ENCODE measurements around the gene DGKA. TPM values are rescaled to one million over a fixed set of nuclear protein-coding genes. Genes with fewer than 3 reads are reported as not detected.

The DGKA gene
- total RNA-seq, 4 donors from 2014 or later: 1.9 to 5.0 (median 2.6) TPM

GRCh38 chr12:55927588-55928502 is 3.1 kb upstream of the DGKA start, which contains the start of gene PYM1:
Gene PYM1 (minus strand): TSS chr12:55927894. CDS start chr12:55927761, 133 bp downstream.
- peaks cover 0 to 9% (median 0%) of the 10 kb centered on the region in 3 donors for H3K27me3 ChIP-seq
- H3K4me1 ChIP-seq: peaks cover 30 to 38% of the 10 kb centered on the region in 2 donors
- H3K4me3 ChIP-seq: peak within 1 kb of the TSS; percentile 92 to 100 (median 94)
- no peak for TF ChIP-seq CTCF (IDR thresholded peaks at IDR 0.05 in 4 of 5, conservative IDR thresholded peaks at IDR 0.05 in 1 of 5)
- TF ChIP-seq POLR2A (IDR thresholded peaks at IDR 0.05): peak; percentile 30 to 43
- peaks cover 0 to 9% of the 10 kb centered on the region in 2 donors for H3K36me3 ChIP-seq
- in situ Hi-C loops (cut with MboI; ENCODE audit: low sequenced_read_pairs in 4 of 4) (loop anchor here (5.0 to 25.0 kb wide), 4 partner anchors 111 to 291 kb away; partner anchors contain the start of genes ORMDL2 (in 3 of the 4), SARNP (in 3 of the 4) and OR10P1 (in 1 of the 4)), intact Hi-C loops (cut with DNase I; ENCODE audit: low total_unique reads) (loop anchor here (1.0 to 2.0 kb wide), 4 partner anchors 45 to 113 kb away; partner anchors contain the start of genes DNAJC14, RPS26 and SARNP)
- peak; percentile 68 to 82 for DNase-seq
- no peaks in the 10 kb centered on the region for H3K9me3 ChIP-seq
- ATAC-seq: peak; percentile 54 to 56
- H3K27ac ChIP-seq: peak within 1 kb of the TSS; percentile 94 to 98 (median 98)

GRCh38 chr12:55929306-55929791 is 1.6 kb upstream of the DGKA start:
- Histone ChIP-seq H3K4me3 (no peak overlapping the region), H3K36me3 (no peaks in the 10 kb centered on the region), H3K4me1 (peaks cover 30 to 38% of the 10 kb centered on the region in 2 donors), H3K27me3 (peaks cover 0 to 23% (median 13%) of the 10 kb centered on the region in 3 donors), H3K27ac (no peak overlapping the region), H3K9me3 (no peaks in the 10 kb centered on the region)
- in situ Hi-C loops (cut with MboI; ENCODE audit: low sequenced_read_pairs in 4 of 4): loop anchor here (5.0 to 25.0 kb wide), 4 partner anchors 112 to 292 kb away; partner anchors contain the start of genes ORMDL2 (in 3 of the 4), SARNP (in 3 of the 4) and OR10P1 (in 1 of the 4)
- no peak for ATAC-seq
- DNase-seq: peak in 1 of 2 donors; percentile 21
- TF ChIP-seq POLR2A (IDR thresholded peaks at IDR 0.05): no peak
- no peak for TF ChIP-seq CTCF (IDR thresholded peaks at IDR 0.05 in 4 of 5, conservative IDR thresholded peaks at IDR 0.05 in 1 of 5)
- intact Hi-C loops (cut with DNase I; ENCODE audit: low total_unique reads): no loop called here

GRCh38 chr12:55931317-55931779 is 386 bp downstream of the DGKA start:
- TF ChIP-seq CTCF (IDR thresholded peaks at IDR 0.05 in 4 of 5, conservative IDR thresholded peaks at IDR 0.05 in 1 of 5): no peak
- TF ChIP-seq POLR2A (IDR thresholded peaks at IDR 0.05): no peak
- Histone ChIP-seq H3K27ac (peak overlapping the region; percentile 41 to 74 (median 61)), H3K4me1 (peaks cover 20 to 33% of the 10 kb centered on the region in 2 donors), H3K9me3 (no peaks in the 10 kb centered on the region), H3K27me3 (peaks cover 6 to 34% (median 14%) of the 10 kb centered on the region in 3 donors), H3K4me3 (peak overlapping the region; percentile 47 to 66 (median 66)), H3K36me3 (no peaks in the 10 kb centered on the region)
- in situ Hi-C loops (cut with MboI; ENCODE audit: low sequenced_read_pairs in 4 of 4) (loop anchor here in 2 of 4 donors (10.0 to 25.0 kb wide), 3 partner anchors 117 to 294 kb away; partner anchors contain the start of genes ORMDL2 (in 2 of the 2), SARNP (in 2 of the 2) and OR10P1 (in 1 of the 2)), intact Hi-C loops (cut with DNase I; ENCODE audit: low total_unique reads) (no loop called here)
- ATAC-seq (no peak), DNase-seq (no peak)

GRCh38 chr12:55931780-55932550 is 1.0 kb downstream of the DGKA start:
- peak overlapping the region; percentile 41 to 74 (median 61) for H3K27ac ChIP-seq
- ATAC-seq (peak in 1 of 2 donors; percentile 33), DNase-seq (peak; percentile 13 to 21)
- peaks cover 20 to 31% of the 10 kb centered on the region in 2 donors for H3K4me1 ChIP-seq
- peak; percentile 9 to 23 for TF ChIP-seq POLR2A (IDR thresholded peaks at IDR 0.05)
- no peak for TF ChIP-seq CTCF (IDR thresholded peaks at IDR 0.05 in 4 of 5, conservative IDR thresholded peaks at IDR 0.05 in 1 of 5)
- H3K27me3 ChIP-seq: peaks cover 6 to 34% (median 14%) of the 10 kb centered on the region in 3 donors
- no peaks in the 10 kb centered on the region for H3K36me3 ChIP-seq
- intact Hi-C loops (cut with DNase I; ENCODE audit: low total_unique reads) (no loop called here), in situ Hi-C loops (cut with MboI; ENCODE audit: low sequenced_read_pairs in 4 of 4) (loop anchor here in 2 of 4 donors (10.0 to 25.0 kb wide), 3 partner anchors 117 to 295 kb away; partner anchors contain the start of genes ORMDL2 (in 2 of the 2), SARNP (in 2 of the 2) and OR10P1 (in 1 of the 2))
- peak overlapping the region; percentile 47 to 66 (median 66) for H3K4me3 ChIP-seq
- H3K9me3 ChIP-seq: no peaks in the 10 kb centered on the region
